ENCODE measurements around the gene POU5F1. TPM values are rescaled to one million over a fixed set of nuclear protein-coding genes. Genes with fewer than 3 reads are reported as not detected.
"Not testable (repeated sequence)": the region's sequence is repeated elsewhere in the genome, so short reads cannot be mapped to it uniquely, and the experiment has no call there.

POU5F1 gene
- polyA plus RNA-seq, 3 donors, result 1.9 to 9.2 (median 7.2) TPM

DNA sequence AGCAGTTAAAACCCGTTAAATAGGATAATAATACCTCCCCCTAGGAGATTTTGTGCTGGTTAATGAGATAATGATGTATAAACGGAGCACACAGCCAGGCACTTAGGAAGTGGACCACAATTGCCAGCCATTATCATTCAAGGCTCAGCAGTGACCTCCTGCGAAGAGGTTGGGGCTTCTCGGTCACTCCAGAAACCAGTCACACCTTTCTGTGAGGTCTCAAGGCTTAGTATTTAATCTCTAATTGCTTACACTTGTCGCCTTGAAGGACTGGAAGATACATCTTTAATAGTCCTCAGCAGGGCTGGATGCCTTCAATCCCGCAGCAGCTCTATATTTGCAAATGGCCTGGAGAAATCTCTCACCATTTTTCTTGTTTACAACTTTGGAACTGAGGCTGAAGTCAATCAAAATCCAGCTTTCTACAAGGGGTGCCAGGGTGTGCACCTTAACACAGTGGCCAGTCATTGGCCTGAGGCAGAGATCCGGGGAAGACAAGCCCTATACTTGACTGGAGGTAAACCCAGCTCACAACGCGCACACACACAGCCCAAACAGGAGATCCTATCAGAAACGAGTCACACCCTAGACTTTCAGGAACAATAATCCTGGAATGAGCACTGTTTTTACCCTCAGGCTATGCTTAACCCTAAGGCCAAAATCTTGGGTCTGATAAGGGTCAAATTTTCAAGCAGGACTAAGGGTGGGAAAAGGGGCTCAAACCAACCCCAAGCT lies 1.2 kb downstream of the POU5F1 start:
- no peak for DNase-seq

DNA sequence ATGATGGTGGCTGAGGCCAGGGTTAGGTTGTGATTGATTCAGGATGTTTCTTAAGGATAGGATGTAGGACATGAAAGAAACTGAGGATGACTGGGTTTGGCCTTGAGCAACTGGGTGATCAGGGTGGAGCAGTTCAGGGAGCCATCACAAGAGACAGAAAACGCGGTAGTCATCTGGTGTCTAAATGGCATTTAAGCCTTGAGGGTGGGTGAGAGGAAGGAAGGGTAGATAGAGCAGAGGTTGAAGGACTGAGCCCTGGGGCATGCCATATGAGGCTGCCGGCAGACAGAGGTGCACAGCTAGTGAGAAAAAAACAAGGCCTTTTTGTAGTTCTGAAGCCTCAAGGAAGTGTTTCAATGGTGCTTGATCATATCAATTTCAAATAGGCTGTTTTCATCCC lies 1.9 kb downstream of the POU5F1 start:
- no peak for DNase-seq

DNA sequence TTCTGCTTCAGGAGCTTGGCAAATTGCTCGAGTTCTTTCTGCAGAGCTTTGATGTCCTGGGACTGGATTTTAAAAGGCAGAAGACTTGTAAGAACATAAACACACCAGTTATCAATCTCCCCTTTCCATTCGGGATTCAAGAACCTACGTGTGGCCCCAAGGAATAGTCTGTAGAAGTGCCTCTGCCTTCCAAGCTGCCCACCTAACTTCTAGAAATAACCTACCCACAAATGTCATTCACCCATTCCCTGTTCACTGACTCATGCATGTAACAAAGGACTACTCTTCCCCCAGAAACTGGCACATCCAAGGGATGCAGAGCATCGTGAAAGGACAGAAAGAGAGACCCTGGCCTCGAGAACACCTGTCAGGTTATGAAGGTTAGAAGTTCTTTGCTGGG lies 4.5 kb downstream of the POU5F1 start:
- DNase-seq, result no peak

DNA sequence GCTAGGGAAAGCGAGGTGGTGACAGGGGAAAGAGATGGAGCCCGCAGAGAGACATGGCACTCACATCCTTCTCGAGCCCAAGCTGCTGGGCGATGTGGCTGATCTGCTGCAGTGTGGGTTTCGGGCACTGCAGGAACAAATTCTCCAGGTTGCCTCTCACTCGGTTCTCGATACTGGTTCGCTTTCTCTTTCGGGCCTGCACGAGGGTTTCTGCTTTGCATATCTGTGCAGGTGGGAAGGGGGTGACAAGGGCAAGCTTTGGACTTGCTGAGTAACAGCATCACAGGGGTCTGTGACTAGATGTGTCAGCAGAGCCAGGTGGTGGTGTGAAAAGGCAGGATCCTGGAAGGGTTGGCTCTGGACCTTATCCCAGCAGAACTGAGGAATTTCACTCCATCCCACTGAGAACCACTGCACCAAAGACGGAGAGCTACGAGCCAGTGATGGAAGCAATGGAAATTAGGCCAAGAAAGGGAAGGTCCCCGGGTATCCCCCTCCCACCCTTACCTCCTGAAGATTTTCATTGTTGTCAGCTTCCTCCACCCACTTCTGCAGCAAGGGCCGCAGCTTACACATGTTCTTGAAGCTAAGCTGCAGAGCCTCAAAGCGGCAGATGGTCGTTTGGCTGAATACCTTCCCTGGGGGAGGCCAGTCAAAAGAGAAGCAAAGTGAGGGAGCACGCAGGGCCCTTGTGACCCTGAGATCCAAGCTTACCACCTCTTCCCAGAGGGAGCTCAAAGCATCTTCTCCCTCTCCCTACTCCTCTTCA lies 5.2 kb downstream of the POU5F1 start:
- not testable (repeated sequence) for DNase-seq

DNA sequence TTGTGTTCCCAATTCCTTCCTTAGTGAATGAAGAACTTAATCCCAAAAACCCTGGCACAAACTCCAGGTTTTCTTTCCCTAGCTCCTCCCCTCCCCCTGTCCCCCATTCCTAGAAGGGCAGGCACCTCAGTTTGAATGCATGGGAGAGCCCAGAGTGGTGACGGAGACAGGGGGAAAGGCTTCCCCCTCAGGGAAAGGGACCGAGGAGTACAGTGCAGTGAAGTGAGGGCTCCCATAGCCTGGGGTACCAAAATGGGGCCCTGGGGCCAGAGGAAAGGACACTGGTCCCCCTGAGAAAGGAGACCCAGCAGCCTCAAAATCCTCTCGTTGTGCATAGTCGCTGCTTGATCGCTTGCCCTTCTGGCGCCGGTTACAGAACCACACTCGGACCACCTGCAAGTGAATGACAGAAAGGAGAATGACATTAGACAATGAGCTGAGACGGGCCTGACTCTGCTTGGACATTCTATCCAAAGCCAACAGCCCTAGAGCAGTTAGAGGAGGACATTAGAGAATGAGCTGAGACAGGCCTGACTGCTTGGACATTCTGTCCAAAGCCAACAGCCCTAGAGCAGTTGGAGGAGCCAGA lies 5.9 kb downstream of the POU5F1 start:
- not testable (repeated sequence) for DNase-seq

DNA sequence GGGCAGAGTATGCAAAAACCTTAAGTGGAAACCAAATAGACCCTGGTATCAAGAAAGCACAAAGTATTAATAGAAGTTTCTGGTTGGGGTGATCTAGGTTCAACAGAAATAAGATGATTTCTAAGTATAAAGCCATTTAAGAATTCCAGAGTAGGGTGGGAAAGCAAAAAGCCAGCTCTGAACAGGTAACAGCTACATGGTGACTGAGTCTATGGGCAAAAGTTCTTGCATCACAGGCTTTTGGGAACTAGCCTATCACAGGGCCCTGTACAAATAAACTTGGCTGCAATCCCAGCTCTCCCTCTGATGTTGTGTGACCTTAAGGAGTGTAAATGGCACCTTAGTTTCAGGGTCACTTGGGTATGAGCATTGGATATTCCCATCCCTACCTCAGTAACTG lies 6.6 kb downstream of the POU5F1 start:
- DNase-seq, result no peak

DNA sequence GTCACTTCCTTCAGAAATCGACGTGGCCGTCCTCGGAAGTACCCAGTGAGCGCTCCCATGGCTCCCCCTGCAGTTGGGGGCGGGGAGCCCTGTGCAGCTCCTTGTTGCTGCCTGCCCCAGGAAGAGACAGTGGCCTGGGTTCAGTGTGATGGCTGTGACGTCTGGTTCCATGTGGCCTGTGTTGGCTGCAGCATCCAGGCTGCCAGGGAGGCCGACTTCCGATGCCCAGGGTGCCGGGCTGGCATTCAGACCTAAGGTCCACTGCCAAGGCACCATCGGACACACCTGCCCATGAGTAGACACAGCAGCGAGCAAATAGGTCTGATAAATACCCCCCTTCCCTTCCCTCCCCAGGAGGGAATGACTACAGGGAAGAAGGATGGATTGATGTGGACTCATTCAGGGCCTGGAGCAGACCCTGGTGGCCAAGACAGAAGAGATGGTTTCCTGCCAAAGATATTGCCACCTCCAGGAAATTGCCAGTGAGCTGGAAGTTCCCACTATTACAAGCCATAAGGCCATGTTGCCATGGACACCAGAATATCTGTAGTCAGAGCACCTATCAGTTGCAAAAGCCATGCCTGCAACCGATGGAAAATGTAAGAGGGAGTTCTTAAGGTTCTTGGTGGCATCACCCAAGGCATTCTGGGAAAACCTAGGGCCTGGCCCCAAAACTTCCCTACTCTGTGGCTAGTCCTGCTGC lies 7.9 kb downstream of the POU5F1 start:
- DNase-seq, result no peak

DNA sequence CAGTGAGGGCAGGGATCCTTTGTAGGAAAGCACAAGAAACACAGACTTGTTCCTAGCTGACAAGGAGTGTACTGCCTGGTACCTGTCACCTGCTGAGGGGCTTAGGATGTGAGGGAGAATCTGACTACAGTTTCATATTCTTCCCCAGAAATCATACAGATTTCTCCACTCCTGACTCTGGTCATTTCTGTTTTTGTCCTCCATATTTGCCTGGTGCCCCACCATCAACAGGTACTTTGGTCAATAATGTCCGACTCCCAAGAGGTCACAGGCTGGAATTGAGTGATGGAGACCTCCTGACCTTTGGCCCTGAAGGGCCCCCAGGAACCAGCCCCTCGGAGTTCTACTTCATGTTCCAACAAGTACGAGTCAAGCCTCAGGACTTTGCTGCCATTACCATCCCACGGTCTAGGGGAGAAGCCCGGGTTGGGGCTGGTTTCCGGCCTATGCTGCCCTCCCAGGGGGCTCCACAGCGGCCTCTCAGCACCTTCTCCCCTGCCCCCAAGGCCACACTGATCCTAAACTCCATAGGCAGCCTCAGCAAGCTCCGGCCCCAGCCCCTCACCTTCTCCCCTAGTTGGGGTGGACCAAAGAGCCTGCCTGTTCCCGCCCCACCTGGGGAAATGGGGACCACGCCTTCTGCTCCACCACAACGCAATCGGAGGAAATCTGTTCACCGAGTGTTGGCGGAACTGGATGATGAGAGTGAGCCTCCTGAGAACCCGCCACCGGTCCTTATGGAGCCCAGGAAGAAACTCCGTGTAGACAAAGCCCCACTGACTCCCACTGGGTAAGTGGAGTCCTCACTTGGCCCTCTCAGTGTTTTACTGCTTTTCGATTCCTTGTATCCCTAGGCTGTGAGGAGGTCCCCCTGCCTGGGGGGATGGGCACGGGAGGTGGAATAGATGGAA lies 9.0 kb downstream of the POU5F1 start:
- no peak for DNase-seq

DNA sequence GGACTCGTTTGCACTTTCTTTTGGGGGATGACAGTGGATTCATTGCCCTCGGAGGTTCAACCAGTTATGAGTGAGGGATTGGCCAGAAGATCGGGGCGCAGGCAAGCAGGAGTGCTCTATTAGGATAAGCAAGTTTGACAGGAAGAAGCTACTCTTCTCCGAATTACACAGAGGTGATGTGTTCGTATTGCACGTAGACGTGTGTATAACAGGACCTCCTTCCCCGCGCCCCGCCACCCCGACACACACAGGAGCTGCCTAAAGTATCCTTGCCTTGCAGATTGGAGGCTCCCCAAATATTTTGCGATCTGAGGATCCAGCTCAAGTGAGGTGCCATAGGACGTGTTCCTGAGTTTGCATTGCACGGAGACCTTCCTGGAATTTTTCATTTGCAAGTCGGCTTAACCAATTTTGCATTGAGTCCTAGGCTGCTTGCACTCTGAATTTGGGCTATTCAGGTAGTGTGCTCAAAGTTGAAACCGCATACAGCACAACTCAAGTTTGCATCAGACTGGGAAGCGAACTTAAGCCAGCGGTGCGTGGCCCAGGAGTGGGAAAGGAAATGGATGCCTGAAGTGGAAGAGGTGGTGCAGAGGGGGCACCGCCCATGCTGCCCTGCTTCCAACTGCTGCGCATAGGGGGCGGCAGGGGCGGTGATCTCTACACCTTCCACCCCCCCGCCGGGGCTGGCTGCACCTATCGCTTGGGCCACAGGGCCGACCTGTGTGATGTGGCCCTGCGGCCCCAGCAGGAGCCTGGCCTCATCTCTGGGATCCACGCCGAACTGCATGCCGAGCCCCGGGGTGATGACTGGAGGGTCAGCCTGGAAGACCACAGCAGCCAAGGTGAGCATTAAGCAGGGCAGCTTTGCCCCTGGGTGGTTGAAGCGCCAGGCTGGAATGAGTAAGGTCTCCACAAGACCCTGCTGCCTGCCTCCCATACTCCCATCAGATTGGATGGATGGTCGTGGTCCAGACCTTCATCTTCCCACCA lies 11.3 kb downstream of the POU5F1 start:
- no peak for DNase-seq

DNA sequence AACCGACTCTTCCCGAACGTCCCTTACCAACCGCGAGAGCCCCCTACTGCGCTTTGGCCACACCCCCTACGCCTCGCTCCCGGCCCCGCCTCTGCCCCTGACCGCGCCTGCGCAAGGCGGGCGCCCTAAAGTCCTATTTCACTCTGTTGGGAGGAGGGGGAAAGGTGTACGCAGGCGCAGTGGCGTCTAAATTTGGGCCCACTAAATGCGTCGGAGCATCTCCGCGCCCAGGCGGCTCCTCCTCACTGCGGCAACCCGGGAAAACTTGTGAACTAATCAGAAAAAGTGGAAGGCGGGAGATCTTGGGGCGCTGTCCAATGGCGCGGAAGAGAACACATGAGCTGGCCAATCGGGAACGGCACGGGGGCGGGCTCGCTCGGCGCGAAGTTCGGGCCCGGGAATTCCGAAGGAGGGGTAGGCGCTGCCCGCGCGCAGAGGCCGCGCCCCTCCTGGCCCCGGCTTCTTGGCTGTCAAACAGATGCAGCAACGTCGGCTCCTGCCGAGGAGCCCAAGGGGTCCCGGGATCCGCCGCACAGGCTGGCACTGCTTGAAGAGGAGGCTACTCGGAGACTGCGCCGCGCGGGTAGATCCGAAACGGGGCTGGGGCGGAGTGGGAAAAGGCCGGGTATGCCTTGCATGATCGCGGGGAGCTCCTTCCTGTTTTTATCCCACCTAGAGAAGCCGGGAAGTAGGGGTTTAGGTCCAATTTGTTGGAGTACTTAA lies 12.2 kb downstream of the POU5F1 start, which contains the start of gene TCF19:
Gene TCF19 (plus strand): TSS at position 450 of the 723 bp plus-strand sequence. CDS start 881 bp downstream, outside the sequence.
- DNase-seq, result peak; percentile 99

DNA sequence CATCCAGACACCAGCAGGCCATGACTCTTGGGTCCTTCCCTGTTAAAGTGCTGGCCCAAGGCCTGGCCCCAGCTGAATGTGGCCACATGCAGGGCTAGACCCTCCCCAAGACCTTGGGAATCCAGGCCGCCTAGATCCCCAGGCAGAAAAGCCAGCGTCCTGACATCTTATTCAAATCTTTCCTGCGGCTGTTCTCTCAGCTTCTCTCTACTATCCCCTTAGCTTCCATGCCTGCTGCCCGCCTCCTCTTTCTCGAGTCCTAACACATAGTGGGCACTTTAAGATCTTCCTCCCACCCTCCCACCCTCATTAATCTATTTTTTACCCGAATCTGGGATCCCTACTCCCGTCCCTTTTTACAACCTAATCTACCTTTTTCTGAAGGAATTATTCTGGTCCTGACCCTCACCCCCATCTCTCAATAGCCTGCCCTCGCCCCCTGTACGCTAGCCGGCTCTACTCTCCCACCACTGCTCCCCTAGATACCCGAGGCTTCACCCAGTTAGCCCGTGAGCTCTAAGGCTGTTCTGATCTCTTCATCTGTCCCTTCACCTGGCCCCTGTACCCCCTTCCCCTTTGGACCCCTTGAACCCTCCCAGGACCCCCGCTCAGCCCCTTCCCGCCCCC lies 12.9 kb downstream of the POU5F1 start, which contains the start of gene CCHCR1:
Gene CCHCR1 (minus strand): TSS at position 290 of the 627 bp plus-strand sequence. CDS start 202 bp downstream, at position 88.
- no peak for DNase-seq

DNA sequence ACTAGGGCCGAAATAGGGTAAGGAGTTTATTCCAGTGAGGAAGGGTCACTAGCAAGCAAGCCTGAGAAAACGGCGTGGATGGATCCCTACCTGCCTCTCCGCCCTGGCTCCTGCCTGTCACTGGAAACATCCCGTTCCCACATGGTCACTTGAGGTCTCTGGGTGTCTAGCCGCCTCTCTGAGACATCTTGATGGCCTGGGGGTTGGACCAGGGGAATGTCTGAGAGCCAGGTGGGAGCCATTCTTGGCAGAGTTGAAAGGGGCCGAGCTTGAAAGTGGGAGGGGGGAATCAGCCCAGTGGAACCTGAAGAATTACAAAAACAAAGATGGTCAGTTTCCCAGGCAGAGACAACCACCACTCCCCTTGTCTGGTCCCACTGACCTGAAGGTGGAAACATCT lies 13.8 kb downstream of the POU5F1 start:
- no peak for DNase-seq

DNA sequence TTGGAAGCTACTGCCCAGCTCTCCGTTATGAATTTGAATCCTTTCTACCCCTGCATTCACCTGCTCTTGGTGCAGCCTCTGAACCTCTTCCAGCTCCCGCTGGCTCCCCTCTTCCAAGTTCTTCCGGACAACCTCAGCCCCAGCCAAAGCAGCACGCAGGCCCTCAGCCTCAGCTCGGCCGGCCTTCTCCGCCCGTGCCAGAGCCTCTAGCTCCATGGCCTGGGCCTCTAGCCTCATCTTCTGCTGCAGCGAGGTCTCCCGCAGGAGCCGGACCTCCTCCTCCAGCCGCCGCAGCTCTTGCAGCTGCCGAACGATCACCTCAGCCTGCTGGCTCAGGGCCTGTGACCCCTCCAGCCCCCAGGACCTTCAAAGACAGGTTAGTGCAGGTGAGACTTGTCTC lies 16.0 kb downstream of the POU5F1 start:
- DNase-seq, result no peak

DNA sequence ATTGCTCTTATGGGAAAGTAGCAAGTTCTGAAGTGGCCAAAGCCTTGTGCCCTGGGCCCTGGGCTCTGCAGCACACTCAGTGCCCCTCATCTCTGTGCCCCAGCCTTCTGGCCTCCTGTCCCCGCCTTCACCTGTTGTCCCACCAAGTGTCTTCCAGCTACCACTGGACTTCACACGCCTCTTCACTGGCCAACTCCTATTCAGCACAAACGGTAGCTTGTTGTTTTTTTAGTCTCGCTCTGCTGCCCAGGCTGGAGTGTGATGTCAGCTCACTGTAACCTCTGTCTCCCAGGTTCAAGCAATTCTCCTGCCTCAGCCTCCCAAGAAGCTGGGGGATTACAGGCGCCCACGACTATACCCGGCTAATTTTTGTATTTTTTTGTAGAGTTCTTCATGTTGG lies 17.7 kb downstream of the POU5F1 start:
- no peak for DNase-seq

DNA sequence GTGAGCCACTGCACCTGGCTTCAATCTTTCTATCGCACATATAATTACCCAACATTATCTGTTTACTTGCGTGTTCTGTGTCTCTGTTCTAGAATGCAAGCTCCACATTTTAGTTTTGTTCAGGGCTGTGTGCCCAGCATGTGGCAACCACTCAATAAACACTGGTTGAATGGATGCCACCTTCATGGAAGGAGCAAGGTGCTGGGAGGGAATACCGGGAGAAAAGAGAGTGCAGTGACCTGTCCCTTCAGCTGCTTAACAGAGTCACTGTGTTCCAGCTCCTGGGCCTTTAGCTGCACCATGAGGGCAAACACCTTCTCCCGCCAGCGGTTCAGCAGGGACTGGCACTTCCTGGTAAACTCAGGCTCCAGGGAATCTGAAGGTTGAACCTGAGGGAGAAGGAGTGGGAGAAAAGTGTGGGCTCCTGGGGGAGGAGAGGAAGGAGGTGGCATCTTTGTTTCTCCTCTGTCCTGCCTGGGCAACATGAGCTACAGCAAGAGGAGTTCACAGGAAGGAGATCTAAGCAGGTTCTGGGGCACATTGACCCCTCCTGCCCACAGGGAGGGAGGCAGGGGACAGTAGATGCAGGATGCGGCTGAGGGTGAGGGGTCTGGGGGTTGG lies 20.5 kb downstream of the POU5F1 start:
- no peak for DNase-seq

DNA sequence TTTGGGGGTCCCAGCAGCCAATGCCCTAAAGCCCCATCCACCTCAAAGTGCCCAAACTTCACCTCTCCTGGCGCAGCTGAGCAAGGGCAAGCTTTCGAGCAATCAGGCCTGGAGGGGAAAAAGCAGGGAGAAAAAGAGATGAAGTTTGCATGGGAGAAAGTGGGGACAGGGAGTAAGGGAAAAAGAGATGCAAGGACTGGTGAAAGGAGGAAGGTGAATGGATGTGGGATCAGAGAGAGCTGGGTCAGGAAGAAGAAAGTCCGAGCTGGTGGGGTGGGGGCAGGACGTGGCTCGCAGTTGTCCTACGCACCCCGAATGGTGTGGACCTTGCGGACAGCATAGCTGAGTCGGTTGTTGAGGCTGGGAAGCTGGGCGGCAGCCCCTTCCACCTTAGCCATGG lies 25.1 kb downstream of the POU5F1 start:
- no peak for DNase-seq

DNA sequence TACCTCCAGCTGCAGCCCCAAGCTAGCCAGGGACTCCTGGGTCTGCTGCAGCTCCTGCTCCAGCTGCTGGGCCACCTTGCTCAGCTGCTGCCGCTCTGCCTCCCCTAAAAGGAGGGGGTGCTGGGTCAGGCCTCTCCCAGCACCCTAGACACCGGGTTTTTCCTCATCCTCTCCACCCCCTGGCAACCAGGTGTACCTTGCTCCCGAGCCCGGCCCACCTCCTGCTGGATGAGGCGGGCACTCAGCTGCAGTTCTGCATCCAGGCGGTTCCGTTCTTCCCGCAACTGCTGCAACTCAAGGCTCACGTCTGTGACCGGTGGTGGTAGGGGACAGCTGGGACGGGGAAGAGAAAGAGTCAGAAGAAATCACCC lies 25.5 kb downstream of the POU5F1 start:
- DNase-seq, result no peak

DNA sequence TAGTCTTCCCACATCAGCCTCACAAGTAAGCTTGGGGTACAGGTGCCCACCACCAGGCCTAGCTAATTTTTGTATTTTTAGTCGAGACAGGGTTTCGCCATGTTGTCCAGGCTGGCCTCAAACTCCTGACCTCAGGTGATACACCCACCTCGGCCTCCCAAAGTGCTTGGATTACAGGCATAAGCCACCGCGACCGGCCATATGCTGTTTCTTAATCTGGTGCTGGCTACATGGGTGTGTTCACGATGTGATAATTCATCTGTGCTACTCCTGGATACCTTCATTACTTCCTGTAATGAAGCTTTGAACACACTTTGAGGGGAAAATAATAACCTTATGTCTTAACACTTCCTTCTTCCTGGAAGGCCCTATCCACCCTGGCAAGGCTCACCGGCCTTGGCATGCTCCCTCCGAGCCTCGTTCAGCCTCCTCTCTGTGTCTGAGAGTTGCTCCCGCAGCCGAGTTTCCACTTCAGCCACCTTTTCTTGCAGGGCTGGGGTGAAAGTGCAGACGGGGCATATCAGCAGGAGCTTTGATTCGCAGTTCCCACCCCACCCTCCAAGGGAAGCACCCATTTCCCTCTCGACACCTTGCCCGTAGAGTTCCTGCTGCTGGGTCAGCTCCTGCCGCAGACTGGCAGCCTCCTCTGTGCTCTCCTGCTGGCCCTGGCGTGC lies 26.0 kb downstream of the POU5F1 start:
- no peak for DNase-seq

Data from renal pelvis (tissue), 4 donors.